B cell (primary cell): ENCODE measurements around the gene CFAP90. TPM values are rescaled to one million over a fixed set of nuclear protein-coding genes. Genes with fewer than 3 reads are reported as not detected.

Source experiments
- ATAC-seq: fragments of 200-7000 bp; cut with Tn5 transposase; one replicate; pipeline ENCODE4 v1.10.0; 2021; ENCODE audit warnings: low read depth, mild to moderate bottlenecking, moderate number of reproducible peaks, moderate library complexity
- CTCF ChIA-PET: fragments of 350-600 bp; sonication (Branson Sonifier 250); formaldehyde crosslinking; loops from one replicate; lab custom pipeline; 2021; ENCODE audit warnings: antibody characterized with exemption, inconsistent platforms; lab: Charles Lee
- POLR2A ChIA-PET: fragments of 350-600 bp; sonication (Branson Sonifier 250); formaldehyde crosslinking; loops from one replicate; lab custom pipeline; 2021; ENCODE audit warnings: antibody characterized with exemption; lab: Charles Lee
- DNase-seq: peaks from one replicate; pipeline ENCODE4 v3.0.0; 2013
- H2AFZ ChIP-seq: 2 replicates; pipeline ENCODE4 v1.6.1; 2012; ENCODE audit warnings: mild to moderate bottlenecking, low read depth, low read length; ENCODE audit not compliant: insufficient read depth, poor library complexity, severe bottlenecking
- H3K27ac ChIP-seq, 2 donors: 1 replicate in 1 of 2; 2 replicates in 1 of 2; pipeline ENCODE4 v1.5.1; 2012 to 2013; ENCODE audit warnings: low read length in 2 of 2, mild to moderate bottlenecking in 2 of 2, moderate library complexity in 1 of 2
- H3K27me3 ChIP-seq, 4 experiments: fragments of 200-600 bp in 1 of 4; sonication (generic) in 1 of 4; replicated peaks in 1 of 4; 1 replicate in 2 of 4; 2 replicates in 2 of 4; pipeline versions ENCODE4 v1.6.1 to v1.7.0; 2013 to 2016; ENCODE audit warnings: low read length in 3 of 4, mild to moderate bottlenecking in 2 of 4, mixed read lengths in 1 of 4, moderate library complexity in 1 of 4; ENCODE audit not compliant: insufficient read depth in 4 of 4, control insufficient read depth in 3 of 4; ENCODE audit errors: control extremely low read depth in 1 of 4
- H3K36me3 ChIP-seq, 2 experiments: replicated peaks in 1 of 2; 1 replicate in 1 of 2; 2 replicates in 1 of 2; pipeline versions ENCODE4 v1.6.1 to v1.7.1; 2013; ENCODE audit warnings: low read length in 1 of 2; ENCODE audit not compliant: insufficient read depth in 2 of 2, control insufficient read depth in 1 of 2; ENCODE audit errors: control extremely low read depth in 1 of 2, extremely low read depth in 1 of 2
- H3K4me1 ChIP-seq, 2 donors: fragments of 200-600 bp in 1 of 2; sonication (generic) in 1 of 2; 1 replicate in 1 of 2; 2 replicates in 1 of 2; pipeline versions ENCODE4 v1.5.1 to v1.6.1; 2013 to 2017; ENCODE audit warnings: low read length in 2 of 2; ENCODE audit not compliant: control insufficient read depth in 2 of 2, insufficient read depth in 2 of 2
- H3K4me2 ChIP-seq: replicated peaks from 2 replicates; pipeline ENCODE3; 2012; ENCODE audit warnings: mild to moderate bottlenecking, low read depth, low read length; ENCODE audit not compliant: poor library complexity, severe bottlenecking
- H3K4me3 ChIP-seq, 5 experiments: fragments of 200-600 bp in 1 of 5; sonication (generic) in 1 of 5; 1 replicate in 3 of 5; 2 replicates in 2 of 5; pipeline versions ENCODE4 v1.5.1 to v1.7.0; 2011 to 2016; ENCODE audit warnings: low read length in 4 of 5, mild to moderate bottlenecking in 4 of 5, low read depth in 2 of 5, control low read depth in 1 of 5, moderate library complexity in 1 of 5; ENCODE audit not compliant: insufficient read depth in 1 of 5; ENCODE audit errors: control extremely low read depth in 1 of 5, extremely low read depth in 1 of 5
- H3K79me2 ChIP-seq: fragments of 200-600 bp; sonication (generic); one replicate; pipeline ENCODE4 v1.6.0; 2016; ENCODE audit warnings: low read length; ENCODE audit not compliant: control insufficient read depth, insufficient read depth
- H3K9ac ChIP-seq: fragments of 200-600 bp; sonication (generic); 2 replicates; pipeline ENCODE4 v1.6.1; 2017; ENCODE audit warnings: mild to moderate bottlenecking, low read length, moderate library complexity
- H3K9me3 ChIP-seq, 3 donors: one replicate each; pipeline versions ENCODE4 v1.6.1 to v1.7.1; 2013; ENCODE audit warnings: low read length in 2 of 3; ENCODE audit not compliant: control insufficient read depth in 2 of 3, insufficient read depth in 1 of 3; ENCODE audit errors: control extremely low read depth in 1 of 3
- H4K20me1 ChIP-seq: 2 replicates; pipeline ENCODE4 v1.6.0; 2012; ENCODE audit warnings: mild to moderate bottlenecking, low read length; ENCODE audit not compliant: insufficient read depth, control insufficient read depth, poor library complexity, severe bottlenecking
- H3K27ac Mint-ChIP-seq: one replicate; pipeline ENCODE4 v1.8.0; 2021; ENCODE audit warnings: mixed read lengths
- H3K27me3 Mint-ChIP-seq: one replicate; pipeline ENCODE4 v1.8.0; 2021; ENCODE audit warnings: mixed read lengths
- H3K4me1 Mint-ChIP-seq: one replicate; pipeline ENCODE4 v1.8.0; 2021; ENCODE audit warnings: mixed read lengths
- H3K4me3 Mint-ChIP-seq: one replicate; pipeline ENCODE4 v1.8.0; 2021; ENCODE audit warnings: mixed read lengths
- H3K9me3 Mint-ChIP-seq: one replicate; pipeline ENCODE4 v1.8.0; 2022; ENCODE audit warnings: mixed read lengths; ENCODE audit not compliant: insufficient read depth
- EZH2 ChIP-seq: IDR thresholded peaks from 2 replicates; pipeline ENCODE4 v1.6.1; 2012; ENCODE audit warnings: borderline replicate concordance, low read depth, mild to moderate bottlenecking, moderate library complexity, low read length; ENCODE audit not compliant: insufficient read depth, poor library complexity, severe bottlenecking
- WGBS: methylation state at CpG from one replicate; pipeline ENCODE4 v1.1.5; 2013; ENCODE audit warnings: missing lambda C conversion rate; ENCODE audit not compliant: insufficient coverage; 5-methylcytosine and 5-hydroxymethylcytosine counted together
- intact Hi-C: fragments of 100-400 bp; cut with micrococcal nuclease; formaldehyde crosslinking; loops from one replicate; pipeline ENCODE4 v1.10.0; 2022
- polyA plus RNA-seq: library from polyadenylated mRNA; depleted of rRNA; stranded (reverse); fragments of >200 nt; gene quantifications from 2 replicates; pipeline ENCODE4 v1.2.3, GENCODE V29; 2012
- total RNA-seq, 2 donors: library from RNA; stranded (reverse); fragments of 120-200 nt in 1 of 2; gene quantifications; 1 replicate in 1 of 2; 2 replicates in 1 of 2; pipeline versions ENCODE4 v1.2.3 to v1.2.4, GENCODE V29; 2013 to 2022
- TF ChIP-seq, protein P1 (sequence below): fragments of 200-600 bp; IDR thresholded peaks from one replicate; pipeline ENCODE4 v1.8.0; 2022; ENCODE audit warnings: antibody characterized with exemption, mild to moderate bottlenecking

CFAP90 gene
- total and polyA plus RNA-seq, 2 donors (not counting 1 experiment from before 2014, with no cell fraction given) = not detected

DNA sequence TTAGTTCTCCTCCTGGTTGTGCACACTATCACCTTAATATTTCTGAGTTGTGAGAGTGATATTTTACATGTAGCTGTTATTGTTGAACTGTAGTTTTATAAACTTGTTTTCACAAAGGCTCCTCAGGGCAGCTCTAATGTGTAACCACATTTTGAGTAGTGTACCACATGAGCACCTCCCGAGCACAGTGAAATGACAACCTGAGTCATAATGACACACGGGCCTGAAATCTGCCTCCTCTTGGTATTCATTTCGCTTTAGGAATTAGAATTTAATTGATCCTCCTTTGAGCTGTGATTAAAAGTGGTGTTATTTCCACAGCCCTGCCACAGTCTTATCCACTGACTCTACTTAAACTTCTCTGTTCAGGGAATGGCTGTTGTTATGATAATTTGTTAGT, 25.9 kb upstream of the CFAP90 start:
- no peaks in the 10 kb centered on the region for H3K27me3 ChIP-seq

GRCh38 chr5:7875151-7875550, 24.2 kb upstream of the CFAP90 start:
- POLR2A ChIA-PET = no interaction called here

More for the DNA sequence above, 25.9 kb upstream of the CFAP90 start:
- Mint-ChIP-seq H3K27me3 (no peaks in the 10 kb centered on the region), H3K9me3 (no peaks in the 10 kb centered on the region), H3K27ac (no peak overlapping the region), H3K4me3 (no peak overlapping the region), H3K4me1 (peaks cover 20% of the 10 kb centered on the region)
- H3K4me2 ChIP-seq = no peak overlapping the region
- ChIA-PET CTCF (no interaction called here), POLR2A (no interaction called here)
- no peak for TF ChIP-seq EZH2
- TF ChIP-seq, protein P1, sequence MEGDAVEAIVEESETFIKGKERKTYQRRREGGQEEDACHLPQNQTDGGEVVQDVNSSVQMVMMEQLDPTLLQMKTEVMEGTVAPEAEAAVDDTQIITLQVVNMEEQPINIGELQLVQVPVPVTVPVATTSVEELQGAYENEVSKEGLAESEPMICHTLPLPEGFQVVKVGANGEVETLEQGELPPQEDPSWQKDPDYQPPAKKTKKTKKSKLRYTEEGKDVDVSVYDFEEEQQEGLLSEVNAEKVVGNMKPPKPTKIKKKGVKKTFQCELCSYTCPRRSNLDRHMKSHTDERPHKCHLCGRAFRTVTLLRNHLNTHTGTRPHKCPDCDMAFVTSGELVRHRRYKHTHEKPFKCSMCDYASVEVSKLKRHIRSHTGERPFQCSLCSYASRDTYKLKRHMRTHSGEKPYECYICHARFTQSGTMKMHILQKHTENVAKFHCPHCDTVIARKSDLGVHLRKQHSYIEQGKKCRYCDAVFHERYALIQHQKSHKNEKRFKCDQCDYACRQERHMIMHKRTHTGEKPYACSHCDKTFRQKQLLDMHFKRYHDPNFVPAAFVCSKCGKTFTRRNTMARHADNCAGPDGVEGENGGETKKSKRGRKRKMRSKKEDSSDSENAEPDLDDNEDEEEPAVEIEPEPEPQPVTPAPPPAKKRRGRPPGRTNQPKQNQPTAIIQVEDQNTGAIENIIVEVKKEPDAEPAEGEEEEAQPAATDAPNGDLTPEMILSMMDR = no peak
- no peak overlapping the region for H3K9ac ChIP-seq
- WGBS = no CpG with 5 or more reads among the region's 3 CpGs
- DNase-seq (no peak), ATAC-seq (no peak)
- H3K4me3 ChIP-seq = no peak overlapping the region
- H3K79me2 ChIP-seq = peaks cover 30% of the 10 kb centered on the region
- H3K36me3 ChIP-seq = peaks cover 6 to 47% of the 10 kb centered on the region in 2 experiments
- no peak overlapping the region for H2AFZ ChIP-seq
- H3K27ac ChIP-seq = no peak overlapping the region
- intact Hi-C loops = no loop called here
- H3K4me1 ChIP-seq = no peaks in the 10 kb centered on the region
- peaks cover 9% of the 10 kb centered on the region for H4K20me1 ChIP-seq
- H3K9me3 ChIP-seq = no peaks in the 10 kb centered on the region

More at GRCh38 chr5:7875151-7875550, 24.2 kb upstream of the CFAP90 start:
- CTCF ChIA-PET = interaction anchor here (1.5 kb wide), 1 partner anchor 41 kb away, joined by 3 read pairs; no protein-coding TSS in a partner anchor
- Mint-ChIP-seq H3K9me3 (no peaks in the 10 kb centered on the region), H3K27me3 (no peaks in the 10 kb centered on the region), H3K27ac (no peak overlapping the region), H3K4me3 (no peak overlapping the region), H3K4me1 (peaks cover 37% of the 10 kb centered on the region)
- Histone ChIP-seq H3K27me3 (no peaks in the 10 kb centered on the region), H2AFZ (no peak overlapping the region), H3K9ac (no peak overlapping the region), H3K4me3 (no peak overlapping the region), H4K20me1 (peaks cover 13% of the 10 kb centered on the region), H3K4me1 (peaks cover 10 to 11% of the 10 kb centered on the region in 2 donors), H3K27ac (no peak overlapping the region), H3K36me3 (peaks cover 5 to 37% of the 10 kb centered on the region in 2 experiments), H3K4me2 (no peak overlapping the region), H3K79me2 (peaks cover 47% of the 10 kb centered on the region), H3K9me3 (no peaks in the 10 kb centered on the region)
- no peak for ATAC-seq
- 100% methylated on average over 1 of the region's 4 CpGs for WGBS
- TF ChIP-seq, protein P1 = no peak
- no peak for TF ChIP-seq EZH2
- DNase-seq = no peak
- intact Hi-C loops = no loop called here
